ES-I3 (cell line): ENCODE results near the gene SYT7.

ENCODE experiments used
- H3K36me3 ChIP-seq: 2 replicates; pipeline ENCODE4 v1.6.1; 2013; ENCODE audit warnings: mild to moderate bottlenecking, low read length, control low read depth, moderate library complexity; ENCODE audit not compliant: insufficient read depth
- H3K4me1 ChIP-seq: 2 replicates; pipeline ENCODE4 v1.6.1; 2013; ENCODE audit warnings: mild to moderate bottlenecking, control low read depth, low read length; ENCODE audit not compliant: insufficient read depth
- H3K9ac ChIP-seq: 2 replicates; pipeline ENCODE4 v1.6.1; 2013; ENCODE audit warnings: low read depth, mild to moderate bottlenecking, low read length, moderate library complexity
- H3K9me3 ChIP-seq: 2 replicates; pipeline ENCODE4 v1.6.1; 2013; ENCODE audit warnings: mild to moderate bottlenecking, low read length, moderate library complexity; ENCODE audit not compliant: control insufficient read depth, insufficient read depth

SYT7 gene

GRCh38 chr11:61535998-61536675, 44.7 kb downstream of the SYT7 start:
- Histone ChIP-seq H3K9me3 (no peaks in the 10 kb centered on the region), H3K36me3 (no peaks in the 10 kb centered on the region), H3K4me1 (peaks cover 5% of the 10 kb centered on the region), H3K9ac (no peak overlapping the region)

- Histone ChIP-seq H3K36me3 (no peaks in the 10 kb centered on the region), H3K9ac (no peak overlapping the region), H3K9me3 (no peaks in the 10 kb centered on the region), H3K4me1 (peaks cover 5% of the 10 kb centered on the region)
These were observed 45.7 kb downstream of the SYT7 start for GRCh38 chr11:61534933-61535839.

GRCh38 chr11:61534025-61534932, 46.6 kb downstream of the SYT7 start:
- Histone ChIP-seq H3K4me1 (no peaks in the 10 kb centered on the region; the same call in 1 of the 2 replicates), H3K9me3 (no peaks in the 10 kb centered on the region), H3K36me3 (no peaks in the 10 kb centered on the region), H3K9ac (no peak overlapping the region)

- H3K9me3 ChIP-seq, result no peaks in the 10 kb centered on the region
- no peaks in the 10 kb centered on the region; the same call in 1 of the 2 replicates for H3K4me1 ChIP-seq
- H3K9ac ChIP-seq, result no peak overlapping the region
- no peaks in the 10 kb centered on the region for H3K36me3 ChIP-seq
These were observed 47.5 kb downstream of the SYT7 start for GRCh38 chr11:61533401-61533800.

- no peaks in the 10 kb centered on the region for H3K9me3 ChIP-seq
- H3K4me1 ChIP-seq, result no peaks in the 10 kb centered on the region; the same call in 1 of the 2 replicates
- H3K9ac ChIP-seq, result no peak overlapping the region
- no peaks in the 10 kb centered on the region for H3K36me3 ChIP-seq
These were observed 47.9 kb downstream of the SYT7 start for GRCh38 chr11:61533039-61533375.

- H3K9ac ChIP-seq, result no peak overlapping the region
- H3K9me3 ChIP-seq, result no peaks in the 10 kb centered on the region
- no peaks in the 10 kb centered on the region; the same call in 1 of the 2 replicates for H3K4me1 ChIP-seq
These were observed 48.5 kb downstream of the SYT7 start for GRCh38 chr11:61532134-61533038.

GRCh38 chr11:61531044-61531443, 49.8 kb downstream of the SYT7 start:
- no peaks in the 10 kb centered on the region; the same call in 1 of the 2 replicates for H3K4me1 ChIP-seq
- H3K36me3 ChIP-seq, result no peaks in the 10 kb centered on the region
- no peaks in the 10 kb centered on the region for H3K9me3 ChIP-seq
- H3K9ac ChIP-seq, result no peak overlapping the region

More at GRCh38 chr11:61532134-61533038, 48.5 kb downstream of the SYT7 start:
- no peaks in the 10 kb centered on the region for H3K36me3 ChIP-seq

- Histone ChIP-seq H3K4me1 (no peaks in the 10 kb centered on the region; the same call in 1 of the 2 replicates), H3K9ac (no peak overlapping the region), H3K36me3 (no peaks in the 10 kb centered on the region), H3K9me3 (no peaks in the 10 kb centered on the region)
These were observed 51.2 kb downstream of the SYT7 start for GRCh38 chr11:61529537-61530225.

GRCh38 chr11:61528114-61528513, 52.8 kb downstream of the SYT7 start:
- Histone ChIP-seq H3K9ac (no peak overlapping the region), H3K9me3 (no peaks in the 10 kb centered on the region), H3K36me3 (no peaks in the 10 kb centered on the region), H3K4me1 (no peaks in the 10 kb centered on the region; the same call in 1 of the 2 replicates)

- Histone ChIP-seq H3K9me3 (no peaks in the 10 kb centered on the region), H3K4me1 (no peaks in the 10 kb centered on the region; the same call in 1 of the 2 replicates), H3K36me3 (no peaks in the 10 kb centered on the region), H3K9ac (no peak overlapping the region)
These were observed 53.7 kb downstream of the SYT7 start for GRCh38 chr11:61526956-61527731.

GRCh38 chr11:61526229-61526628, 54.6 kb downstream of the SYT7 start:
- no peaks in the 10 kb centered on the region; the same call in 1 of the 2 replicates for H3K4me1 ChIP-seq
- H3K9me3 ChIP-seq, result no peaks in the 10 kb centered on the region
- no peak overlapping the region for H3K9ac ChIP-seq
- no peaks in the 10 kb centered on the region for H3K36me3 ChIP-seq

GRCh38 chr11:61524963-61525587, 55.8 kb downstream of the SYT7 start:
- no peaks in the 10 kb centered on the region; the same call in 1 of the 2 replicates for H3K4me1 ChIP-seq
- H3K36me3 ChIP-seq, result no peaks in the 10 kb centered on the region
- no peak overlapping the region for H3K9ac ChIP-seq
- H3K9me3 ChIP-seq, result no peaks in the 10 kb centered on the region
